ENCODE results near the gene B4GALNT3.

Gene B4GALNT3

DNA sequence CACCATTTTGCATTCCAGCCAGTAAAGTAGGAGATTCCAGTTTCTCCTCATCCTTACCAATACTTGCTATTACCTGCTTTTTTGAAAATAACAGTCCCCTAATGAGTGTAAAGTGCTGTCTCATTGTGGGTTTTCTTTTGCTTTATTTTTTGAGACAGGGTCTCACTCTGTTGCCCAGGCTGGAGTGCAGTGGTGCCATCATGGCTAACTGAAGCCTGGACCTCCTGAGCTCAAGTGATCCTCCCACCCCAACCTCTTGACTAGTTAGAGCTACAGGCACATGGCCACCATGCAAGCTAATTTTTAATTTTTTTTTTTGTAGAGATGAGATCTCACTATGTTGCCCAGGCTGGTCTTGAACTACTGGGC lies 142.9 kb downstream of the B4GALNT3 start:
- TF ChIP-seq, protein P1, sequence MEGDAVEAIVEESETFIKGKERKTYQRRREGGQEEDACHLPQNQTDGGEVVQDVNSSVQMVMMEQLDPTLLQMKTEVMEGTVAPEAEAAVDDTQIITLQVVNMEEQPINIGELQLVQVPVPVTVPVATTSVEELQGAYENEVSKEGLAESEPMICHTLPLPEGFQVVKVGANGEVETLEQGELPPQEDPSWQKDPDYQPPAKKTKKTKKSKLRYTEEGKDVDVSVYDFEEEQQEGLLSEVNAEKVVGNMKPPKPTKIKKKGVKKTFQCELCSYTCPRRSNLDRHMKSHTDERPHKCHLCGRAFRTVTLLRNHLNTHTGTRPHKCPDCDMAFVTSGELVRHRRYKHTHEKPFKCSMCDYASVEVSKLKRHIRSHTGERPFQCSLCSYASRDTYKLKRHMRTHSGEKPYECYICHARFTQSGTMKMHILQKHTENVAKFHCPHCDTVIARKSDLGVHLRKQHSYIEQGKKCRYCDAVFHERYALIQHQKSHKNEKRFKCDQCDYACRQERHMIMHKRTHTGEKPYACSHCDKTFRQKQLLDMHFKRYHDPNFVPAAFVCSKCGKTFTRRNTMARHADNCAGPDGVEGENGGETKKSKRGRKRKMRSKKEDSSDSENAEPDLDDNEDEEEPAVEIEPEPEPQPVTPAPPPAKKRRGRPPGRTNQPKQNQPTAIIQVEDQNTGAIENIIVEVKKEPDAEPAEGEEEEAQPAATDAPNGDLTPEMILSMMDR (IDR thresholded peaks at IDR 0.05; ENCODE audit: low read length, missing control alignments), result no peak
- DNase-seq (ENCODE audit: low read depth), result no peak
- H3K4me3 ChIP-seq (replicated peaks; ENCODE audit: low read depth, low read length), result no peak overlapping the region

DNA sequence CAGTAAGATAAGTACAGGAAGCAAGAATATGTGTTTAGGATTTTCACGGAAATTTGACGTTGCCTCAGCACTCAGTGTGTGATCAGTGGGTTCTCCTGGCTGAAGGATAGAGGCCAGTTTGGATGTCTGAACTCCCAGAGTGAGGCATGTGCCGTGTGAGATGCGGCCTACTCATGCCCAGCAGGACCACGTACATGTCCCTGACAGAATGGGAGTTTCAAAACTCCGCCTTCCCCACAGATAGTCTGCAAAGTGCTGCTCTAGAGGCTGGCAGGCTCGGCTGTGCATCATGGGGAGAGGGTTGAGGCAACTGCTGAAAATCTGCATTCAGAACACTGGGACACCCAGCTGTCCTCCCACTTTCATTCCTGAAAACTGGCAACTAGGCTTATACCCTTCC lies 145.2 kb downstream of the B4GALNT3 start:
- DNase-seq (ENCODE audit: low read depth), result no peak
- TF ChIP-seq, protein P1 (IDR thresholded peaks at IDR 0.05; ENCODE audit: low read length, missing control alignments), result no peak
- no peak overlapping the region for H3K4me3 ChIP-seq (replicated peaks; ENCODE audit: low read depth, low read length)

DNA sequence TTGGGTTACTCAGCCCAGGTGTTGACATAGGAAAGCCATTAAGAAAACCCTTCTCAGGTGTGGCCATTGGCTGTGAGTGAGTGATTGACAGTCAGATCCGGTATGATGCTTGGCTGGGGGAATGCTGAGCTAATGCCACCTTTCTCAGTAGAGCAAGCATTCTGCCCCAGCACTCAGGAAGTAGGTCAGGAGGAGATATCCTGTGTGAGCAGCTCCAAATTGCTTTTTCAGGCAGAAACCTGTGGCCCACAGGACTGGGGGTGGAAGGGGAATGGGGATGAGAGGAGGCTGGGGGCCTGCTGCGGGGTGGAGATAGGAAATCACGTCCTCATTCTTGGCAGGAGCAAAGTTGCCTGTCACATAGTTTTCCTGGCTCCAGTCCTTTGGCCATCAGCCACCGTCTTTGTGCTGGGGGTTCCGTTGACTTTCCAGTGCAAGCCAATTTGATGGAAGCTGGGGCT lies 147.8 kb downstream of the B4GALNT3 start:
- H3K4me3 ChIP-seq (replicated peaks; ENCODE audit: low read depth, low read length), result no peak overlapping the region
- TF ChIP-seq, protein P1 (IDR thresholded peaks at IDR 0.05; ENCODE audit: low read length, missing control alignments), result no peak
- DNase-seq (ENCODE audit: low read depth), result peak; percentile 59

DNA sequence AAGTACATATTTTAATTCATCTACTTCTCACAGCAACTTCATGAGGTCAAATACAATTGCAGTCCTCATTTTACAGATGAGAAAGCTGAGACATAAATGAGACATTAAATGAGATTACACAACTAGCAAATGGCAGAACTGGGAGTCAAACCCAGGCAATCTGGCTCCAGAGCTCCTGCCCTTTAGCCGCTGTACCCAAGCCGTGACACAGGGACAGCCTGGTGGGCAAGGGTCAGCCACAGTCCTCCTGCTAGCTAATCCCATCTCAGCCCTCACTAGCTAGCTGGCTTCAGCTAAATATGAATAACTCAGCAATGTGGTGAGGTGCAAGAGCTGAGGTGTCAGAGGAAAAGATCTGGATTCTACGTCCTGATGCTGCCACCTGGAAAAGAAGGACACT lies 148.7 kb downstream of the B4GALNT3 start:
- DNase-seq (ENCODE audit: low read depth), result no peak
- no peak overlapping the region for H3K4me3 ChIP-seq (replicated peaks; ENCODE audit: low read depth, low read length)
- TF ChIP-seq, protein P1 (IDR thresholded peaks at IDR 0.05; ENCODE audit: low read length, missing control alignments), result no peak

DNA sequence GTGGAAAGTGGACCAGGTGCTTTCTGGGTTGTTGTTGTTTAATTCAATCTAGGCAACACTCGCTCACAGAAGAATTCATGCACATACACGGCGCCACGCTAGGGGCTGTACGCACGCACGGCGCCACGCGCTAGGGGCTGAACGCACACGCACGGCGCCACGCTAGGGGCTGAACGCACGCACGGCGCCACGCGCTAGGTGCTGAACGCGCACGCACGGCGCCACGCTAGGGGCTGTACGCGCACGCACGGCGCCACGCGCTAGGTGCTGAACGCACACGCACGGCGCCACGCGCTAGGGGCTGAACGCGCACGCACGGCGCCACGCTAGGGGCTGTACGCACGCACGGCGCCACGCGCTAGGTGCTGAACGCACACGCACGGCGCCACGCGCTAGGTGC lies 149.2 kb downstream of the B4GALNT3 start:
- TF ChIP-seq, protein P1 (IDR thresholded peaks at IDR 0.05; ENCODE audit: low read length, missing control alignments), result no peak
- DNase-seq (ENCODE audit: low read depth), result no peak
- H3K4me3 ChIP-seq (replicated peaks; ENCODE audit: low read depth, low read length), result no peak overlapping the region

DNA sequence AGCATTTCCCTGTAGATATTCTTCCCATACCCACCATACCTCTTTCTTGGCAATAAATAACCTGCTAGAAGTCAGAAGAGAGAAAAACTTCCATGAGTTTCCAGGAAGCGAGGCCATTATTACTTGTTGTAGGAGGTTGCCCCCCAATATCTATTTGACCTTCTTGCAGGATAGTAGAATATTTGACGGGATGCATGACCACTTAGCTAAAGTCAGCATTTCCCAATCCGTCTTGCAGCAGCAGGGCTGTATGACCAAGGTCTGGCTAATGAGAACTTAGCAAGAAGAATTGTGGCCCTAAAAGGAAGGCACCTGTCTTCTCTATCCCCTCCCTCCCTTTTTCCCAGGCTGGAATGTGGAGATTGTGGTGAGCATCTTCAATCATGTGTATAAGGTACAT lies 152.0 kb downstream of the B4GALNT3 start:
- no peak for DNase-seq (ENCODE audit: low read depth)
- no peak overlapping the region for H3K4me3 ChIP-seq (replicated peaks; ENCODE audit: low read depth, low read length)
- TF ChIP-seq, protein P1 (IDR thresholded peaks at IDR 0.05; ENCODE audit: low read length, missing control alignments), result no peak

DNA sequence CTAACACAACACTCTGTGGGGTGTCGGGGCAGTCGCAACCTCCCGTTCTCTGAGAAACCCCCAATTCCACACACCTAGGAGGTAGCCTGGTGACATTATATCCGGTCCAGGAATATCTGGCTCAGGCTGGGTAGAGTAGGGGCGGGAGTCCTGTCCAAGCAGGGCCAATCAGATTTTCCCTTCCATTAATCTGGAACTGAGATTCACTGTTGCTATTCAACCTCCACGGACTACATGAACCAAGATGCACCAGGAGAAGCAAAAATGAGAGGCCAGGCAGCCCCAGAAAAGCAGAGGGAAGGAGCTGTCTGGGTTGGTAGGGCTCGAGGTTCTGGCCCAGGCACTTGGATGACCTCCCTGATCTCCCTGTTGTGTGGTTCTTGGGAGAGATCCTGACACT lies 152.6 kb downstream of the B4GALNT3 start:
- TF ChIP-seq, protein P1 (IDR thresholded peaks at IDR 0.05; ENCODE audit: low read length, missing control alignments), result no peak
- no peak overlapping the region for H3K4me3 ChIP-seq (replicated peaks; ENCODE audit: low read depth, low read length)
- DNase-seq (ENCODE audit: low read depth), result no peak

Data from fibroblast of pulmonary artery (primary cell).